Stimulated activated CD4-positive, alpha-beta T cell treated with anti-CD3 and anti-CD28 coated beads, Interleukin-4, amount 100 ng/mL, for 1 hour (primary cell): ENCODE results near the gene DLX3.
"Not testable (repeated sequence)": the region's sequence is repeated elsewhere in the genome, so short reads cannot be mapped to it uniquely, and the experiment has no call there.

Experiments used
- DNase-seq: peaks from one replicate; pipeline ENCODE4 v3.0.0-alpha.2; 2020

The DLX3 gene

GRCh38 chr17:49995055-49995738 lies at the start of gene DLX3:
Gene DLX3, minus strand, starts transcription at chr17:49995224. Its CDS starts 226 bp downstream, at chr17:49994998.
- peak; percentile 38 for DNase-seq

- no peak for DNase-seq
These were observed 49.5 kb upstream of the DLX3 start for GRCh38 chr17:50044483-50044882.

- DNase-seq = no peak
These were observed 48.5 kb upstream of the DLX3 start for GRCh38 chr17:50043290-50044148.

- no peak for DNase-seq
These were observed 47.2 kb upstream of the DLX3 start for GRCh38 chr17:50042211-50042610.

GRCh38 chr17:50040496-50040895 lies 45.5 kb upstream of the DLX3 start:
- DNase-seq = not testable (repeated sequence)

GRCh38 chr17:50039058-50039457 lies 44.0 kb upstream of the DLX3 start:
- no peak for DNase-seq

- no peak for DNase-seq
These were observed 42.5 kb upstream of the DLX3 start for GRCh38 chr17:50037321-50038107.

- DNase-seq = no peak
These were observed 41.6 kb upstream of the DLX3 start for GRCh38 chr17:50036455-50037261.

GRCh38 chr17:50035945-50036344 lies 40.9 kb upstream of the DLX3 start:
- no peak for DNase-seq

- DNase-seq = no peak
These were observed 40.4 kb upstream of the DLX3 start for GRCh38 chr17:50035421-50035879.

GRCh38 chr17:50034498-50035364 lies 39.7 kb upstream of the DLX3 start:
- DNase-seq = no peak

- DNase-seq = no peak
These were observed 38.3 kb upstream of the DLX3 start for GRCh38 chr17:50033316-50033715.

- DNase-seq = no peak
These were observed 34.2 kb upstream of the DLX3 start for GRCh38 chr17:50029185-50029584.

GRCh38 chr17:50028736-50029120 lies 33.7 kb upstream of the DLX3 start:
- DNase-seq = no peak

GRCh38 chr17:50027881-50028735 lies 33.1 kb upstream of the DLX3 start:
- DNase-seq = no peak

- no peak for DNase-seq
These were observed 32.3 kb upstream of the DLX3 start for GRCh38 chr17:50027172-50027880.

- DNase-seq = peak; percentile 81
These were observed 31.8 kb upstream of the DLX3 start for GRCh38 chr17:50026837-50027171.

GRCh38 chr17:50026046-50026675 lies 31.1 kb upstream of the DLX3 start:
- no peak for DNase-seq

- no peak for DNase-seq
These were observed 29.8 kb upstream of the DLX3 start for GRCh38 chr17:50024808-50025207.
